Measurements from ENCODE around the gene PAFAH1B2. TPM values are rescaled to one million over a fixed set of nuclear protein-coding genes. Genes with fewer than 3 reads are reported as not detected.

Gene PAFAH1B2
- total RNA-seq, 4 donors from 2014 or later, result 58.0 to 67.5 (median 63.3) TPM

DNA sequence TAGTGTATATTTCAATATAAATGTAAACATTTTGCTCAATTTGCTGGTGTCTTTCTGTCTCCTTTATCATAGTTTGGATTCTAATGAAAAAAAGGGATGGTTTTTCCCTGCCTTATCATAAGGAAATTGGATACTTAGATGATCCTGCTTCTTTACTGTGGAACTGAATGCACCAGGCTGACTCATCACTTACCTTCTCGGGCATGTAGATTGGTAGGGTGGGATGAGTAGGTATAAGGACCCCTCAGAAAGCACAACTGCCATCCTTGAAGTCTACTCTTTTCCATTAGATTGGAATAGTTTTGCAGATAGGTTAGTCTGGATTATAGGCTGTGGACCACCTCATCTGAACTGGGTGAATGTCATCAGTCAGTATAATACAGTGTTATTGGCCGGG lies 26.9 kb downstream of the PAFAH1B2 start:
- no peak for DNase-seq (ENCODE audit: low spot score in 2 of 2)
- no peak for TF ChIP-seq EP300 (IDR thresholded peaks at IDR 0.05)
- no peak for TF ChIP-seq POLR2A (IDR thresholded peaks at IDR 0.05)
- TF ChIP-seq POLR2AphosphoS5 (IDR thresholded peaks at IDR 0.05), result no peak
- TF ChIP-seq, protein P1, sequence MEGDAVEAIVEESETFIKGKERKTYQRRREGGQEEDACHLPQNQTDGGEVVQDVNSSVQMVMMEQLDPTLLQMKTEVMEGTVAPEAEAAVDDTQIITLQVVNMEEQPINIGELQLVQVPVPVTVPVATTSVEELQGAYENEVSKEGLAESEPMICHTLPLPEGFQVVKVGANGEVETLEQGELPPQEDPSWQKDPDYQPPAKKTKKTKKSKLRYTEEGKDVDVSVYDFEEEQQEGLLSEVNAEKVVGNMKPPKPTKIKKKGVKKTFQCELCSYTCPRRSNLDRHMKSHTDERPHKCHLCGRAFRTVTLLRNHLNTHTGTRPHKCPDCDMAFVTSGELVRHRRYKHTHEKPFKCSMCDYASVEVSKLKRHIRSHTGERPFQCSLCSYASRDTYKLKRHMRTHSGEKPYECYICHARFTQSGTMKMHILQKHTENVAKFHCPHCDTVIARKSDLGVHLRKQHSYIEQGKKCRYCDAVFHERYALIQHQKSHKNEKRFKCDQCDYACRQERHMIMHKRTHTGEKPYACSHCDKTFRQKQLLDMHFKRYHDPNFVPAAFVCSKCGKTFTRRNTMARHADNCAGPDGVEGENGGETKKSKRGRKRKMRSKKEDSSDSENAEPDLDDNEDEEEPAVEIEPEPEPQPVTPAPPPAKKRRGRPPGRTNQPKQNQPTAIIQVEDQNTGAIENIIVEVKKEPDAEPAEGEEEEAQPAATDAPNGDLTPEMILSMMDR (IDR thresholded peaks at IDR 0.05), result no peak
- Histone ChIP-seq H3K27ac (no peak overlapping the region), H3K27me3 (no peaks in the 10 kb centered on the region), H3K4me1 (peaks cover 7% of the 10 kb centered on the region), H3K9me3 (no peaks in the 10 kb centered on the region), H3K36me3 (peaks cover 40% of the 10 kb centered on the region), H3K4me3 (no peak overlapping the region)
- 96% methylated on average over 2 of the region's 2 CpGs for whole genome bisulfite sequencing

DNA sequence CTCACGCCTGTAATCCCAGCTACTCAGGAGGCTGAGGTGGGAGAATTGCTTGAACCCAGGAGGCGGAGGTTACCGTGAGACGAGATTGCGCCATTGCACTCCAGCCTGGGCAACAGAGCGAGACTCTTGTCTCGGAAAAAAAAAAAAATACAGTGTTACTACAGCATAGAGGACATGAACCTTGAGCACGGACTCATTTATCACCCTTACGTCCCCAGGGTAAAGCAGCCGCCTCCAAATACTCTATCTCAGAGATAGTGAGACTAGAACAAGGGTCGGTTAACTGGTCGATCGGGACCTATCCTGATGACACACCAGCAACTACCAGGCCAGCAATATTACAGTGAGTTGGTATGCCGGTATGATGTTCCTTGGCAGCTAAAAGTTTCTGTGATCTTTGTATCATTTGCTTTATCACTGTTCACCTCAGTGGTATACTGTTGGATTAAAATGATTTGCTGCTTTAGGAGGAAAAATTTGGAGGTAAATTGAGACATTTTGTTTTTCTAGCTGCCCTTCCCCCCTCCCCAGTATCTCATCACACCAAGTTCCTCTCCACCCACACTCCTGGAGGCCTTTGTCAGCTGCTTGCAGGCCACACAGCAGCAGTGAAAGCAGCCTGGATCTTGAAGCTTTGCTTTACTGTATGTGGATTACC lies 27.4 kb downstream of the PAFAH1B2 start:
- no peaks in the 10 kb centered on the region for H3K27me3 ChIP-seq
- peak in 1 of 2 donors; percentile 54 for DNase-seq (ENCODE audit: low spot score in 2 of 2)
- no peaks in the 10 kb centered on the region for H3K9me3 ChIP-seq
- H3K4me3 ChIP-seq, result no peak overlapping the region
- WGBS, result 84% methylated on average over 14 of the region's 14 CpGs
- H3K36me3 ChIP-seq, result peaks cover 37% of the 10 kb centered on the region
- no peak overlapping the region for H3K27ac ChIP-seq
- H3K4me1 ChIP-seq, result peaks cover 7% of the 10 kb centered on the region
- TF ChIP-seq POLR2AphosphoS5 (IDR thresholded peaks at IDR 0.05), result no peak
- TF ChIP-seq, protein P1 (IDR thresholded peaks at IDR 0.05), result no peak
- no peak for TF ChIP-seq POLR2A (IDR thresholded peaks at IDR 0.05)
- no peak for TF ChIP-seq EP300 (IDR thresholded peaks at IDR 0.05)

DNA sequence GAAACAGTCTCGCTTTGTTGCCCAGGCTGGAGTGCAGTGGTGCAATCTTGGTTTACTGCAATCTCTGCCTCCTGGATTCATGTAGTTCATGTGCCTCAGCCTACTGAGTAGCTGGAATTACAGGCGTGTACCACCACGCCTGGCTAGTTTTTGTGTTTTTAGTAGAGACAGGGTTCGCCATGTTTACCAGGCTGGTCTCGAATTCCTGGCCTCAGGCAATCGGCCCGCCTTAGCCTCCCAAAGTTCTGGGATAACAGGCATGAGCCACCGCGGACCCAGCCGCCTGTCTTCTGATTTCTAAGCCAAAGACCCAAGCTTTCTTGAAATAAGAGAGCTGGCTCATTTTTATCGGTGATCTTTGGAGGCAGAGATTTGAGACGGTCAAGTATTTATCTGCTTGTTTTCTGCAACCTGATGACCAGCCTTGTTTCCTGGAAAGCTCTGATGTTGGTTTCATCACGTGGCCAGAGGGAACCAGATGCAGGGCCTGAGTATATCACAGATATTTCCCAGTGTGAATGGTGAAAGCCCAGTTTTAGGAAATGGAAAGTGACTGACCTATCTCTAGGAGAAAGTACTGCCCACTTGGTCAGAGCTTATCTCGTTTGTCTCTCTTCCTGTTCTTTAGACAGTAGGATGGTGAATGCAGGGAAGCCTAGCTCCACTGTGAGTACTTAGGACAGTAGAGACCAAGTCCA lies 28.8 kb downstream of the PAFAH1B2 start:
- Histone ChIP-seq H3K4me3 (no peak overlapping the region), H3K9me3 (no peaks in the 10 kb centered on the region), H3K36me3 (peaks cover 25% of the 10 kb centered on the region), H3K27ac (peak overlapping the region; percentile 10), H3K27me3 (no peaks in the 10 kb centered on the region), H3K4me1 (peaks cover 3% of the 10 kb centered on the region)
- DNase-seq (ENCODE audit: low spot score in 2 of 2), result peak in 1 of 2 donors; percentile 41
- WGBS, result 62% methylated on average over 14 of the region's 14 CpGs
- no peak for TF ChIP-seq POLR2A (IDR thresholded peaks at IDR 0.05)
- TF ChIP-seq, protein P1 (IDR thresholded peaks at IDR 0.05), result no peak
- no peak for TF ChIP-seq EP300 (IDR thresholded peaks at IDR 0.05)
- no peak for TF ChIP-seq POLR2AphosphoS5 (IDR thresholded peaks at IDR 0.05)

DNA sequence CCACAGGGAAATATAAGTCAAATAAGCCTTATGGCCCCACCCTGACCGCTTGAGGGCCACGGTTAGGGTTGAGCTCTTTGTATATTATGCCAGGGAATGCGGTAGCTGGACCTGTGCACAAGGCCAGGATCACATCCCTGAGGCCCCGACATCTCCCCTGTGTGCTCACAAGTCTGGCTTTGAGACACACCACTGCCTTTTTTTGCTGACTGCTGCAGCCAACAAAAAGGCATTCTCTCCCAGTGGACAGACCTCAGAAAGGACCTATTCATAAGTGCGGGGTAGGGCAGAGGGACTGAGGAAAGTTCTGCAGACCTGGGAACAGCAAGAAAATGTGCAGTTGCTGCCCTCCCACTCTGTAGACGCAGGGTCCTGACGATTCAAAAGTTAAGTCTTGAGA lies 31.0 kb downstream of the PAFAH1B2 start:
- 74% methylated on average over 6 of the region's 7 CpGs for WGBS
- no peak for DNase-seq (ENCODE audit: low spot score in 2 of 2)
- Histone ChIP-seq H3K9me3 (no peaks in the 10 kb centered on the region), H3K4me1 (peaks cover 16% of the 10 kb centered on the region), H3K36me3 (peaks cover 8% of the 10 kb centered on the region), H3K27me3 (no peaks in the 10 kb centered on the region), H3K27ac (no peak overlapping the region), H3K4me3 (no peak overlapping the region)
- TF ChIP-seq, protein P1 (IDR thresholded peaks at IDR 0.05), result no peak
- TF ChIP-seq POLR2A (IDR thresholded peaks at IDR 0.05) (no peak), EP300 (IDR thresholded peaks at IDR 0.05) (no peak), POLR2AphosphoS5 (IDR thresholded peaks at IDR 0.05) (no peak)

DNA sequence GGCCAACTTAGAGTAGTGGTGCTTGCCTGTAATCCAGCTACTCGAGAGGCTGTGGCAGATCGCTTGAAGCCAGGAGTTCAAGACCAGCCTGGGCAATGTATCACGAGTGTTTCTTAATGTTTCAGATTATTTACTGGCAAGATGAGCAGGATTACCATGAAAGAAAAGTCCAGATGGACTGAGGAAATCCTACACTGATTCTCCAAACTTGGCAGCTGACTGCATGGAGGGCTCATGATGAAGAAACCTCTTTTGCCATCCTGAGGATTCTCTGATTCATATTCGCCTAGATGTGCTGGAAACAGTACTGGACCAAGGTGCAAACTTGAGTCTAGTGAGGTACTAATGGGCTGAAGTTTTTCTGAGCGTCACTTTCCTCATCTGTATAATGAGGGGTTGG lies 31.7 kb downstream of the PAFAH1B2 start:
- Histone ChIP-seq H3K4me3 (no peak overlapping the region), H3K4me1 (peaks cover 22% of the 10 kb centered on the region), H3K27ac (no peak overlapping the region), H3K36me3 (peaks cover 4% of the 10 kb centered on the region), H3K27me3 (no peaks in the 10 kb centered on the region), H3K9me3 (no peaks in the 10 kb centered on the region)
- TF ChIP-seq EP300 (IDR thresholded peaks at IDR 0.05) (no peak), POLR2A (IDR thresholded peaks at IDR 0.05) (no peak)
- DNase-seq (ENCODE audit: low spot score in 2 of 2), result no peak
- 89% methylated on average over 5 of the region's 5 CpGs for WGBS

Data from suprapubic skin (tissue), 4 donors.